ENCODE data around the gene ASB7.

The ASB7 gene

GRCh38 chr15:100595964-100596363, 6.4 kb upstream of the ASB7 start:
- H3K4me3 ChIP-seq (ENCODE audit: control insufficient read depth, low read depth, low read length): no peak overlapping the region
- no peak for TF ChIP-seq CTCF (IDR thresholded peaks at IDR 0.05; ENCODE audit: control insufficient read depth, insufficient read depth, low read depth, low read length, missing control alignments)
- no peak for DNase-seq (ENCODE audit: low read depth)

- no peak for TF ChIP-seq CTCF (IDR thresholded peaks at IDR 0.05; ENCODE audit: control insufficient read depth, insufficient read depth, low read depth, low read length, missing control alignments)
- DNase-seq (ENCODE audit: low read depth): no peak
- no peak overlapping the region for H3K4me3 ChIP-seq (ENCODE audit: control insufficient read depth, low read depth, low read length)
Observed at GRCh38 chr15:100596792-100597191, 5.6 kb upstream of the ASB7 start.

GRCh38 chr15:100597862-100598261, 4.5 kb upstream of the ASB7 start:
- TF ChIP-seq CTCF (IDR thresholded peaks at IDR 0.05; ENCODE audit: control insufficient read depth, insufficient read depth, low read depth, low read length, missing control alignments): no peak
- no peak for DNase-seq (ENCODE audit: low read depth)
- no peak overlapping the region for H3K4me3 ChIP-seq (ENCODE audit: control insufficient read depth, low read depth, low read length)

GRCh38 chr15:100598655-100599054, 3.7 kb upstream of the ASB7 start:
- no peak for TF ChIP-seq CTCF (IDR thresholded peaks at IDR 0.05; ENCODE audit: control insufficient read depth, insufficient read depth, low read depth, low read length, missing control alignments)
- no peak overlapping the region for H3K4me3 ChIP-seq (ENCODE audit: control insufficient read depth, low read depth, low read length)
- DNase-seq (ENCODE audit: low read depth): no peak

GRCh38 chr15:100601163-100601562, 1.2 kb upstream of the ASB7 start:
- no peak for DNase-seq (ENCODE audit: low read depth)
- TF ChIP-seq CTCF (IDR thresholded peaks at IDR 0.05; ENCODE audit: control insufficient read depth, insufficient read depth, low read depth, low read length, missing control alignments): no peak

GRCh38 chr15:100601617-100602063, 749 bp upstream of the ASB7 start:
- no peak for TF ChIP-seq CTCF (IDR thresholded peaks at IDR 0.05; ENCODE audit: control insufficient read depth, insufficient read depth, low read depth, low read length, missing control alignments)

More at GRCh38 chr15:100601163-100601562, 1.2 kb upstream of the ASB7 start:
- H3K4me3 ChIP-seq (ENCODE audit: control insufficient read depth, low read depth, low read length): peak overlapping the region; percentile 93

More at GRCh38 chr15:100601617-100602063, 749 bp upstream of the ASB7 start:
- H3K4me3 ChIP-seq (ENCODE audit: control insufficient read depth, low read depth, low read length): peak overlapping the region; percentile 93
- no peak for DNase-seq (ENCODE audit: low read depth)

Measured in AG09309 (cell line).